ENCODE results near the gene BLOC1S3.

Gene BLOC1S3

GRCh38 chr19:45145270-45146189, 33.1 kb upstream of the BLOC1S3 start (continued):
- TF ChIP-seq CSRNP3 (CRISPR knock-in tag; IDR thresholded peaks at IDR 0.05) = no peak

- no peak for TF ChIP-seq GLIS3 (CRISPR knock-in tag; IDR thresholded peaks at IDR 0.05)
- no peak for TF ChIP-seq ZNF565 (CRISPR knock-in tag; conservative IDR thresholded peaks at IDR 0.05; ENCODE audit: low read depth)
- no peak for TF ChIP-seq ZNF8 (CRISPR knock-in tag; IDR thresholded peaks at IDR 0.05)
- ATAC-seq = no peak
Observed at GRCh38 chr19:45146251-45146650, 32.3 kb upstream of the BLOC1S3 start.

- TF ChIP-seq SNAI2 (CRISPR knock-in tag; IDR thresholded peaks at IDR 0.05) (no peak), POU6F1 (CRISPR knock-in tag; IDR thresholded peaks at IDR 0.05; ENCODE audit: borderline replicate concordance, low read depth) (no peak), OSR1 (CRISPR knock-in tag; IDR thresholded peaks at IDR 0.05) (no peak), TCF4 (CRISPR knock-in tag; IDR thresholded peaks at IDR 0.05; ENCODE audit: borderline replicate concordance) (no peak)
Observed at GRCh38 chr19:45146741-45147205, 31.8 kb upstream of the BLOC1S3 start.

GRCh38 chr19:45147835-45148676, 30.5 kb upstream of the BLOC1S3 start:
- no peak for ATAC-seq
- no peak for TF ChIP-seq SNAI2 (CRISPR knock-in tag; IDR thresholded peaks at IDR 0.05)
- no peak for TF ChIP-seq ZFP3 (CRISPR knock-in tag; IDR thresholded peaks at IDR 0.05)
- no peak for TF ChIP-seq ZNF8 (CRISPR knock-in tag; IDR thresholded peaks at IDR 0.05)
- no peak for TF ChIP-seq PPARA (CRISPR knock-in tag; IDR thresholded peaks at IDR 0.05; ENCODE audit: borderline replicate concordance)
- no peak for TF ChIP-seq BACH2 (CRISPR knock-in tag; IDR thresholded peaks at IDR 0.05; ENCODE audit: borderline replicate concordance)
- no peak for TF ChIP-seq CSDC2 (CRISPR knock-in tag; IDR thresholded peaks at IDR 0.05)
- no peak for TF ChIP-seq ZFP30 (CRISPR knock-in tag; IDR thresholded peaks at IDR 0.05)
- TF ChIP-seq PATZ1 (CRISPR knock-in tag; IDR thresholded peaks at IDR 0.05; ENCODE audit: borderline replicate concordance) = no peak
- TF ChIP-seq ZNF565 (CRISPR knock-in tag; conservative IDR thresholded peaks at IDR 0.05; ENCODE audit: low read depth) = no peak
- TF ChIP-seq TOX (CRISPR knock-in tag; IDR thresholded peaks at IDR 0.05; ENCODE audit: borderline replicate concordance) = no peak
- TF ChIP-seq GLIS3 (CRISPR knock-in tag; IDR thresholded peaks at IDR 0.05) = no peak
- no peak for TF ChIP-seq OSR1 (CRISPR knock-in tag; IDR thresholded peaks at IDR 0.05)
- TF ChIP-seq CSRNP3 (CRISPR knock-in tag; IDR thresholded peaks at IDR 0.05) = no peak

More at GRCh38 chr19:45146741-45147205, 31.8 kb upstream of the BLOC1S3 start:
- ATAC-seq = no peak

- TF ChIP-seq POU6F1 (CRISPR knock-in tag; IDR thresholded peaks at IDR 0.05; ENCODE audit: borderline replicate concordance, low read depth) = no peak
- TF ChIP-seq ZNF8 (CRISPR knock-in tag; IDR thresholded peaks at IDR 0.05) = no peak
- no peak for TF ChIP-seq ZC3H10 (CRISPR knock-in tag; IDR thresholded peaks at IDR 0.05)
Observed at GRCh38 chr19:45149129-45149528, 29.5 kb upstream of the BLOC1S3 start.

More at GRCh38 chr19:45149129-45149528, 29.5 kb upstream of the BLOC1S3 start:
- no peak for ATAC-seq
